Panc1 (cell line): ENCODE results near the gene LPA. TPM values are rescaled to one million over a fixed set of nuclear protein-coding genes. Genes with fewer than 3 reads are reported as not detected.
A peak's percentile ranks its signal among the peaks of the same experiment; 100 is the strongest.

Experiments
- ATAC-seq: fragments of 200-7000 bp; cut with Tn5 transposase; 2 replicates; pipeline ENCODE4 v1.9.1; 2020; ENCODE audit warnings: mild to moderate bottlenecking, moderate library complexity
- BruUV-seq: library from RNA; stranded (reverse); fragments of 400-500 nt; replicated peaks from 2 replicates; lab custom pipeline; 2021; lab: Mats Ljungman, UMichigan
- CTCF ChIA-PET: fragments of 300-600 bp; sonication (Branson Sonifier 250); formaldehyde crosslinking; loops from one replicate; lab custom pipeline; 2022; ENCODE audit warnings: antibody characterized with exemption; lab: Charles Lee
- POLR2A ChIA-PET: fragments of 300-600 bp; sonication (Branson Sonifier 250); formaldehyde crosslinking; loops from one replicate; lab custom pipeline; 2022; ENCODE audit warnings: antibody characterized with exemption; lab: Charles Lee
- DNase-seq: peaks from one replicate; pipeline ENCODE4 v3.0.0-alpha.2; 2010; ENCODE audit warnings: low read depth, low spot score
- H3K27ac ChIP-seq: 2 replicates; pipeline ENCODE4 v1.5.1; 2011; ENCODE audit warnings: mild to moderate bottlenecking, low read length, inconsistent platforms
- H3K27me3 ChIP-seq: fragments of 200-500 bp; sonication (Bioruptor generic); 2 replicates; pipeline ENCODE4 v1.6.0; 2014; ENCODE audit warnings: low read length, inconsistent platforms; ENCODE audit not compliant: control insufficient read depth, insufficient read depth
- H3K36me3 ChIP-seq: fragments of 200-500 bp; sonication (Bioruptor generic); 2 replicates; pipeline ENCODE4 v1.5.1; 2014; ENCODE audit warnings: inconsistent platforms, mild to moderate bottlenecking, low read length, moderate library complexity; ENCODE audit not compliant: control insufficient read depth, insufficient read depth
- H3K4me1 ChIP-seq: 2 replicates; pipeline ENCODE4 v1.5.1; 2011; ENCODE audit warnings: inconsistent platforms, mild to moderate bottlenecking, low read length, moderate library complexity; ENCODE audit not compliant: control insufficient read depth, insufficient read depth
- H3K4me3 ChIP-seq, 2 experiments: 2 replicates each; pipeline ENCODE4 v1.5.1; 2011 to 2012; ENCODE audit warnings: low read depth in 2 of 2, low read length in 2 of 2, mild to moderate bottlenecking in 2 of 2, inconsistent platforms in 1 of 2, moderate library complexity in 1 of 2
- H3K9me3 ChIP-seq: fragments of 200-500 bp; sonication (Bioruptor generic); 2 replicates; pipeline ENCODE4 v1.5.1; 2014; ENCODE audit warnings: low read depth, mild to moderate bottlenecking, inconsistent platforms, low read length, moderate library complexity; ENCODE audit not compliant: control insufficient read depth, insufficient read depth
- POLR2AphosphoS5 ChIP-seq: IDR thresholded peaks from 2 replicates; pipeline ENCODE4 v1.6.1; 2012; ENCODE audit warnings: mild to moderate bottlenecking, low read depth, low read length, moderate library complexity
- REST ChIP-seq, 2 experiments: IDR thresholded peaks; 2 replicates each; pipeline ENCODE4 v1.6.1; 2011 to 2012; ENCODE audit warnings: low read depth in 2 of 2, control low read depth in 1 of 2, low read length in 1 of 2, mild to moderate bottlenecking in 1 of 2, moderate library complexity in 1 of 2; ENCODE audit not compliant: insufficient read depth in 1 of 2
- SIN3A ChIP-seq: IDR thresholded peaks from 2 replicates; pipeline ENCODE4 v1.6.1; 2012; ENCODE audit warnings: low read depth, mild to moderate bottlenecking, low read length, moderate library complexity, borderline replicate concordance; ENCODE audit not compliant: insufficient read depth
- TCF7L2 ChIP-seq: IDR thresholded peaks from 2 replicates; pipeline ENCODE4 v1.6.1; 2011; ENCODE audit warnings: mild to moderate bottlenecking, low read depth, low read length, inconsistent platforms
- in situ Hi-C: cut with HindIII; loops from 2 replicates; pipeline ENCODE4 v1.10.0; 2016; ENCODE audit warnings: low sequenced_read_pairs, low pct_unique_long_range_greater_than_20kb
- intact Hi-C: fragments of 100-400 bp; cut with micrococcal nuclease; formaldehyde crosslinking; loops from one replicate; pipeline ENCODE4 v1.10.0; 2022; ENCODE audit not compliant: unreplicated experiment
- total RNA-seq: library from RNA; stranded (reverse); gene quantifications from one replicate; pipeline ENCODE4 v1.2.1, GENCODE V29; 2021; ENCODE audit not compliant: unreplicated experiment
- TF ChIP-seq, protein P1 (sequence below): fragments of 450-650 bp; IDR thresholded peaks from 2 replicates; pipeline ENCODE4 v1.5.1; 2017; ENCODE audit warnings: mild to moderate bottlenecking

LPA gene
- total RNA-seq, 1 experiment from 2014 or later: 0.21 TPM

- Histone ChIP-seq H3K27ac (no peak overlapping the region), H3K36me3 (no peaks in the 10 kb centered on the region), H3K4me3 (peak overlapping the region; percentile 40 to 69)
Measured at GRCh38 chr6:160519603-160520042, 144.5 kb downstream of the LPA start.

DNA sequence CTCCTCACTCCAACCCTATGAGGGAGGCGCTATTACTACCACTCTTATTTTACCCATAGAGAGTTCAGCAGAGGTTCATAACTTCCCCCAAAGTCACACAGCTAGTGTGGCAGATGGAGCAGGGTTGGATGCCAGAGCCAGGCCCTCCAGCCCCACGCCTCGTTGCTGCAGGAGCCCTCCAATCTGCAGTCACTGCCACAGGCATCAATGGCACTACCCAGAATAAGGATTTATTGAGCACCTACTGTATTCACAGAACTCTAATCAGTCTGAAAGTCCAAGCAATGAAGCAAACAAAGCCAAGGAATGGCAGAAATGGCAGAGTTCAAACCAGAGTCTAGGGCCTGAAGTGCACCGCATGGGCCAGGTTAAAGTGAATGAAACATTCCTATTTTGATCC is 144.9 kb downstream of the LPA start:
- TF ChIP-seq REST (IDR thresholded peaks at IDR 0.05; ENCODE audit: insufficient read depth in 1 of 2, low read depth in 2 of 2, low read length in 1 of 2): no peak
- TF ChIP-seq TCF7L2: no peak
- TF ChIP-seq SIN3A: no peak
- TF ChIP-seq, protein P1, sequence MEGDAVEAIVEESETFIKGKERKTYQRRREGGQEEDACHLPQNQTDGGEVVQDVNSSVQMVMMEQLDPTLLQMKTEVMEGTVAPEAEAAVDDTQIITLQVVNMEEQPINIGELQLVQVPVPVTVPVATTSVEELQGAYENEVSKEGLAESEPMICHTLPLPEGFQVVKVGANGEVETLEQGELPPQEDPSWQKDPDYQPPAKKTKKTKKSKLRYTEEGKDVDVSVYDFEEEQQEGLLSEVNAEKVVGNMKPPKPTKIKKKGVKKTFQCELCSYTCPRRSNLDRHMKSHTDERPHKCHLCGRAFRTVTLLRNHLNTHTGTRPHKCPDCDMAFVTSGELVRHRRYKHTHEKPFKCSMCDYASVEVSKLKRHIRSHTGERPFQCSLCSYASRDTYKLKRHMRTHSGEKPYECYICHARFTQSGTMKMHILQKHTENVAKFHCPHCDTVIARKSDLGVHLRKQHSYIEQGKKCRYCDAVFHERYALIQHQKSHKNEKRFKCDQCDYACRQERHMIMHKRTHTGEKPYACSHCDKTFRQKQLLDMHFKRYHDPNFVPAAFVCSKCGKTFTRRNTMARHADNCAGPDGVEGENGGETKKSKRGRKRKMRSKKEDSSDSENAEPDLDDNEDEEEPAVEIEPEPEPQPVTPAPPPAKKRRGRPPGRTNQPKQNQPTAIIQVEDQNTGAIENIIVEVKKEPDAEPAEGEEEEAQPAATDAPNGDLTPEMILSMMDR: no peak
- no peak for TF ChIP-seq POLR2AphosphoS5
- Histone ChIP-seq H3K4me1 (no peaks in the 10 kb centered on the region), H3K27ac (no peak overlapping the region), H3K4me3 (no peak overlapping the region), H3K9me3 (no peaks in the 10 kb centered on the region), H3K36me3 (no peaks in the 10 kb centered on the region), H3K27me3 (peaks cover 6% of the 10 kb centered on the region; the same call in 1 of the 2 replicates)
- ATAC-seq (no peak), DNase-seq (no peak)
- in situ Hi-C loops (no loop called here), intact Hi-C loops (loop anchor here (10.0 kb wide), 1 partner anchor 246 kb away; no protein-coding TSS in a partner anchor)
- ChIA-PET POLR2A (no interaction called here), CTCF (interaction anchor here (0.7 to 1.0 kb wide), 2 partner anchors 83 to 145 kb away, joined by 3 to 5 read pairs; partner anchors contain the start of gene LPA)
- no TSS peak for BruUV-seq

More at GRCh38 chr6:160519603-160520042, 144.5 kb downstream of the LPA start:
- Histone ChIP-seq H3K27me3 (peaks cover 6% of the 10 kb centered on the region; the same call in 1 of the 2 replicates), H3K4me1 (no peaks in the 10 kb centered on the region), H3K9me3 (no peaks in the 10 kb centered on the region)
- ATAC-seq (peak; percentile 96), DNase-seq (no peak)
- TF ChIP-seq POLR2AphosphoS5: no peak
- TF ChIP-seq, protein P1: peak; percentile 96
- in situ Hi-C loops (no loop called here), intact Hi-C loops (loop anchor here (1.0 to 10.0 kb wide), 2 partner anchors 149 to 245 kb away; no protein-coding TSS in a partner anchor)
- ChIA-PET CTCF (interaction anchor here (0.7 to 1.0 kb wide), 2 partner anchors 83 to 144 kb away, joined by 3 to 5 read pairs; partner anchors contain the start of gene LPA), POLR2A (no interaction called here)
- BruUV-seq: no TSS peak
